ENCODE data around the gene AOPEP.

The AOPEP gene

GRCh38 chr9:95104980-95105379 is 378.5 kb downstream of the AOPEP start:
- Histone ChIP-seq H3K36me3 (ENCODE audit: control insufficient read depth, insufficient read depth, low read length) (0 out of 2 replicates have a peak, but pooled peaks cover 5% of the 10 kb centered on the region), H3K4me3 (ENCODE audit: low read depth, low read length) (no peak overlapping the region), H3K4me1 (ENCODE audit: control insufficient read depth, insufficient read depth, low read length) (peaks cover 9% of the 10 kb centered on the region), H3K27ac (ENCODE audit: low read depth, low read length) (no peak overlapping the region), H3K27me3 (ENCODE audit: control insufficient read depth, insufficient read depth, low read length) (no peaks in the 10 kb centered on the region), H3K9me3 (ENCODE audit: control insufficient read depth, insufficient read depth, low read length) (no peaks in the 10 kb centered on the region), H3K9ac (ENCODE audit: low read depth, low read length) (no peak overlapping the region)

GRCh38 chr9:95105519-95106287 is 379.2 kb downstream of the AOPEP start:
- no peak overlapping the region for H3K27ac ChIP-seq (ENCODE audit: low read depth, low read length)
- peaks cover 9% of the 10 kb centered on the region for H3K4me1 ChIP-seq (ENCODE audit: control insufficient read depth, insufficient read depth, low read length)
- 0 out of 2 replicates have a peak, but pooled peaks cover 5% of the 10 kb centered on the region for H3K36me3 ChIP-seq (ENCODE audit: control insufficient read depth, insufficient read depth, low read length)
- H3K4me3 ChIP-seq (ENCODE audit: low read depth, low read length): no peak overlapping the region
- no peaks in the 10 kb centered on the region for H3K9me3 ChIP-seq (ENCODE audit: control insufficient read depth, insufficient read depth, low read length)
- no peaks in the 10 kb centered on the region for H3K27me3 ChIP-seq (ENCODE audit: control insufficient read depth, insufficient read depth, low read length)
- H3K9ac ChIP-seq (ENCODE audit: low read depth, low read length): no peak overlapping the region

DNA sequence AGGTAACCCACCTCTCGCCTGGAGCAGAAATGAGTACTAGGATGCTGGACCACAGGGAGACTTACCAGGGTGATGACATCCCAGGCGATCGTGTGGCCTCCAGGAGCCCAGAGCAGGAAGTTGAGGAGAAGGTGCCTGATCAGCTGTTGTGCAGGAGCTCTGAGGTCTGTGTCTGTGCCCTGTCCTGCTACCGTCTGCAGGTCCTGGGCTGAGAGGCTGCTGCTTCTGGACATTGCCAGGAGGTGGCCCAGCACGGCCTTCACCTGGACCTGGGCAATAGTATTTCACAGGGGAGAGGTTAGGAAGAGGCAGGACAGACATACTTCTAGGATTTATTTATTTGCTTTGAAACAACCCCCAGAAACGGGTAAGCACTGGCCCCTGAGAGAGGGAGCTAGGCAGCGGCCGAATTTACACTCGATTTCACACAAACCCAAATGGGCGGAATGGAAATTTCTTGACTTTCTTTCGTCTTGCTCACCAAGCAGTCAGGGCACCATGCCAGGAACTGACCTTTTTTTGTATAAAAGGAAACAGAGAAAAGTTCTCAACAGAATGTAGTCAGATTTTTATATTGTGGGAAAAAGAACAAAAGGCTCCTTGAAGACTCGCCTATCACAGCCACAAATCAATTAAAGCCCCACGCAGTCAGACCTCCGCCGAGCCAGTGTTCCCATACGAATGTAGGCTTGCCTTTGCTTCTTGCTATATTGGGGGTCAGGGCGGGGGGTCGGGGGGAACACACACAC is 380.7 kb downstream of the AOPEP start:
- Histone ChIP-seq H3K4me1 (ENCODE audit: control insufficient read depth, insufficient read depth, low read length) (peaks cover 9% of the 10 kb centered on the region), H3K36me3 (ENCODE audit: control insufficient read depth, insufficient read depth, low read length) (0 out of 2 replicates have a peak, but pooled peaks cover 5% of the 10 kb centered on the region), H3K27me3 (ENCODE audit: control insufficient read depth, insufficient read depth, low read length) (no peaks in the 10 kb centered on the region), H3K4me3 (ENCODE audit: low read depth, low read length) (no peak overlapping the region), H3K9me3 (ENCODE audit: control insufficient read depth, insufficient read depth, low read length) (no peaks in the 10 kb centered on the region), H3K9ac (ENCODE audit: low read depth, low read length) (no peak overlapping the region), H3K27ac (ENCODE audit: low read depth, low read length) (no peak overlapping the region)

GRCh38 chr9:95107976-95108375 is 381.5 kb downstream of the AOPEP start:
- H3K4me1 ChIP-seq (ENCODE audit: control insufficient read depth, insufficient read depth, low read length): peaks cover 6% of the 10 kb centered on the region
- H3K4me3 ChIP-seq (ENCODE audit: low read depth, low read length): no peak overlapping the region
- H3K9ac ChIP-seq (ENCODE audit: low read depth, low read length): no peak overlapping the region
- H3K36me3 ChIP-seq (ENCODE audit: control insufficient read depth, insufficient read depth, low read length): peaks cover 5% of the 10 kb centered on the region; the same call in 1 of the 2 replicates
- no peak overlapping the region for H3K27ac ChIP-seq (ENCODE audit: low read depth, low read length)
- H3K27me3 ChIP-seq (ENCODE audit: control insufficient read depth, insufficient read depth, low read length): no peaks in the 10 kb centered on the region
- no peaks in the 10 kb centered on the region for H3K9me3 ChIP-seq (ENCODE audit: control insufficient read depth, insufficient read depth, low read length)

- H3K27me3 ChIP-seq (ENCODE audit: control insufficient read depth, insufficient read depth, low read length): no peaks in the 10 kb centered on the region
- no peak overlapping the region for H3K27ac ChIP-seq (ENCODE audit: low read depth, low read length)
- no peak overlapping the region for H3K9ac ChIP-seq (ENCODE audit: low read depth, low read length)
- H3K9me3 ChIP-seq (ENCODE audit: control insufficient read depth, insufficient read depth, low read length): no peaks in the 10 kb centered on the region
- H3K36me3 ChIP-seq (ENCODE audit: control insufficient read depth, insufficient read depth, low read length): peaks cover 5% of the 10 kb centered on the region; the same call in 1 of the 2 replicates
- H3K4me1 ChIP-seq (ENCODE audit: control insufficient read depth, insufficient read depth, low read length): no peaks in the 10 kb centered on the region
- H3K4me3 ChIP-seq (ENCODE audit: low read depth, low read length): no peak overlapping the region
These were observed 382.3 kb downstream of the AOPEP start for GRCh38 chr9:95108777-95109176.

DNA sequence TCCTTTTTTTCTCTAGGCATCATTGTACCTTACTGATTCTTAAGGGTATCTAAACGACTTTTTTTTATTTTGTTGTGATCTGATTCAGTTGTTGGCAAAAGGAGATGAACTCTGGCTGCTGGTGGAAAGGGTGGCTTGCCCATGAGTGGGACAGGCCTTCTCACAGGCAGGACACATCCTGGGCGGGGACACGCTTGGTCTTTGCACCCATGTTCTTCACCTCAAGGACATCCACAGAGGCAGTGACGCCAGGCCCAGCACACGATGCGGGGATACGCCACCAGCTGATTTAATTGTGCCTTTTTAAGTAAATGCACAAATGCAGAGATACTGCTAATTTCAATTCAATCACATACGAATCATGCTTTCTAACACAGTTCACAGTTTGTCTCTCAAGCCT is 383.0 kb downstream of the AOPEP start:
- Histone ChIP-seq H3K4me3 (ENCODE audit: low read depth, low read length) (no peak overlapping the region), H3K27ac (ENCODE audit: low read depth, low read length) (no peak overlapping the region), H3K9ac (ENCODE audit: low read depth, low read length) (no peak overlapping the region), H3K36me3 (ENCODE audit: control insufficient read depth, insufficient read depth, low read length) (peaks cover 5% of the 10 kb centered on the region; the same call in 1 of the 2 replicates), H3K4me1 (ENCODE audit: control insufficient read depth, insufficient read depth, low read length) (no peaks in the 10 kb centered on the region), H3K9me3 (ENCODE audit: control insufficient read depth, insufficient read depth, low read length) (no peaks in the 10 kb centered on the region), H3K27me3 (ENCODE audit: control insufficient read depth, insufficient read depth, low read length) (no peaks in the 10 kb centered on the region)

- H3K36me3 ChIP-seq (ENCODE audit: control insufficient read depth, insufficient read depth, low read length): peaks cover under 1% of the 10 kb centered on the region; the same call in 1 of the 2 replicates
- no peak overlapping the region for H3K9ac ChIP-seq (ENCODE audit: low read depth, low read length)
- H3K27me3 ChIP-seq (ENCODE audit: control insufficient read depth, insufficient read depth, low read length): no peaks in the 10 kb centered on the region
- no peak overlapping the region for H3K27ac ChIP-seq (ENCODE audit: low read depth, low read length)
- no peaks in the 10 kb centered on the region for H3K4me1 ChIP-seq (ENCODE audit: control insufficient read depth, insufficient read depth, low read length)
- no peaks in the 10 kb centered on the region for H3K9me3 ChIP-seq (ENCODE audit: control insufficient read depth, insufficient read depth, low read length)
- no peak overlapping the region for H3K4me3 ChIP-seq (ENCODE audit: low read depth, low read length)
These were observed 384.5 kb downstream of the AOPEP start for GRCh38 chr9:95110921-95111525.

DNA sequence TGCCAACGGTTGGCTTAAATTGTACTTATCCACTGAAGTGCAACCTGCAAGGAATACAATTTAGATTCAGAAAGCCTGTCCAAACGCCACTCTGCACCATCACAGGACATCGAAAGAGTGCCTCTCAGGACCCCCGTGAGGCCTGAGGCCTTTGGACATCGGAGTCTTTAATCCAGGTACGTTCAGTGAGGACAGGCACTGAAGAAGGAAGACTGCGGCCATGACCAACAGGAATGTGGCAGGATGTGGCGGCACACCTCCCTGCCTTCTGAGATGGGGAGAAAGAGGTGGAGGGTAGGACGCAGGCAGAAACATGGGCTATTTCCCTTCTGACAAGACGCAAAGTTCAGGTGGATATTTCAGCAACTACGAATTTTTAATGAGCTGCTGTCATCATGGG is 385.2 kb downstream of the AOPEP start:
- no peaks in the 10 kb centered on the region for H3K4me1 ChIP-seq (ENCODE audit: control insufficient read depth, insufficient read depth, low read length)
- H3K36me3 ChIP-seq (ENCODE audit: control insufficient read depth, insufficient read depth, low read length): no peaks in the 10 kb centered on the region; the same call in 1 of the 2 replicates
- H3K4me3 ChIP-seq (ENCODE audit: low read depth, low read length): no peak overlapping the region
- no peaks in the 10 kb centered on the region for H3K9me3 ChIP-seq (ENCODE audit: control insufficient read depth, insufficient read depth, low read length)
- H3K27ac ChIP-seq (ENCODE audit: low read depth, low read length): no peak overlapping the region
- no peaks in the 10 kb centered on the region for H3K27me3 ChIP-seq (ENCODE audit: control insufficient read depth, insufficient read depth, low read length)
- H3K9ac ChIP-seq (ENCODE audit: low read depth, low read length): no peak overlapping the region

DNA sequence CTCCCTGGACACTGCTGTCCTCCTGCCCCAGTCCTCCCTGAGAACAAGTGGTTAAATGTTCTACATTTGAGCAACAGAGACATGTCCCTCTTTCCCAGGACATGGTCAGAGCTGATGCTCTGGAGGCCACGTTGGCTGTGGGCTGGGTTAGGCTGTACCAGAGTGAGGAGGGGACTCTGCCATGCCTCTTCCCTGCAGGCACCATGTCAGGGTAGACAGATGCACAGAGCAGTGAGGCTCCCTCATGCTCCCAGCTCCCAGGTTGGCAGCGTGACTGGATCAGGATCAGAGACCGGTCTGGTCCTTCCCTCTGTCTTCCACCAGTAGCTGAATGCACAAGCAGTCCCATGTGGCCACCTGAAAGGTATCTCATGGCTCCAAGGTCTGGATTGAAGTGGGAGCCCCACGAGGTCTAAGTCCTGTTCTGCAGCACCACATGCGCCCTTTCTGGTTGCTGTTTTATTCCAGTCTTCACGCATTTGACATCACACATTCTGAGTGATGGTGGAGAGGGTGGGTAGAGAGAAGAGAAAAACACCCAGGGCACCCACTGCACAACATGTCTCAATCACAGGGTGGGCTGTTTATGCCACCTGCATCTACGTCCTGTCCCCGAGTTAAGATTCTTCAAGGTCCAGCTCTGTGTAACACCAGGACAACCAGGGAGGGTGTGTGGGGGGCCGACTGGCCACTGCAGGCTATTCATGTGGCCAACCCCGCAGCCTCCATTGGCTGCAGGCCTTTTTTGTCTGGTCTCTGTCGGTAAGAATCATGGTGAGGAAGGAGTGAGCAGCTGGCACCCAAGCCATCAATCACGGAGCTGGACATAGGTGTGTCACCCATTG is 386.2 kb downstream of the AOPEP start:
- no peak overlapping the region for H3K4me3 ChIP-seq (ENCODE audit: low read depth, low read length)
- H3K9me3 ChIP-seq (ENCODE audit: control insufficient read depth, insufficient read depth, low read length): no peaks in the 10 kb centered on the region
- H3K27ac ChIP-seq (ENCODE audit: low read depth, low read length): no peak overlapping the region
- no peaks in the 10 kb centered on the region; the same call in 1 of the 2 replicates for H3K36me3 ChIP-seq (ENCODE audit: control insufficient read depth, insufficient read depth, low read length)
- no peaks in the 10 kb centered on the region for H3K4me1 ChIP-seq (ENCODE audit: control insufficient read depth, insufficient read depth, low read length)
- H3K27me3 ChIP-seq (ENCODE audit: control insufficient read depth, insufficient read depth, low read length): no peaks in the 10 kb centered on the region
- H3K9ac ChIP-seq (ENCODE audit: low read depth, low read length): no peak overlapping the region

DNA sequence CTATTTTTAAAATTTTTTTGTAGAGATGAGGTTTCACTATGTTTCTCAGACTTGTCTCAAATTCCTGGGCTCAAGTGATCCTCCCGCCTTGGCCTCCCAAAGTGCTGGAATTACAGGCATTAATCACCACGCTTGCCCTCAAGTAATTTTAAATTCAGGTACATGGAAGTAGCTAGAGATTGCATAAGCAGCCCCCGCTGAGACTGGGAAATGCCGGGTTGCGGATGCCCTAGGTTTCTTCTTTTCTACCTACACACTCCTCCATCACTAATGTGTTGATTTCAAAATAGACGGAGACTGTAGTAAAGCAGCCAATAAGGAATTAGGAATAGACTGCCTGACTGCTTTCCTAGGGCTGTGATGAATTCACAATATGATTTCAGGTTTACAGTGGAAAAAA is 388.6 kb downstream of the AOPEP start:
- H3K9me3 ChIP-seq (ENCODE audit: control insufficient read depth, insufficient read depth, low read length): no peaks in the 10 kb centered on the region
- no peak overlapping the region for H3K4me3 ChIP-seq (ENCODE audit: low read depth, low read length)
- H3K27me3 ChIP-seq (ENCODE audit: control insufficient read depth, insufficient read depth, low read length): no peaks in the 10 kb centered on the region
- no peak overlapping the region for H3K27ac ChIP-seq (ENCODE audit: low read depth, low read length)
- H3K36me3 ChIP-seq (ENCODE audit: control insufficient read depth, insufficient read depth, low read length): no peaks in the 10 kb centered on the region; the same call in 1 of the 2 replicates
- no peak overlapping the region for H3K9ac ChIP-seq (ENCODE audit: low read depth, low read length)
- H3K4me1 ChIP-seq (ENCODE audit: control insufficient read depth, insufficient read depth, low read length): no peaks in the 10 kb centered on the region
